ENCODE data around the gene CMTM8. TPM values are rescaled to one million over a fixed set of nuclear protein-coding genes. Genes with fewer than 3 reads are reported as not detected.

The CMTM8 gene
- total and polyA plus RNA-seq, 7 donors = 0.49 to 7.9 (median 4.3) TPM; not detected in 1

GRCh38 chr3:32316319-32316718, 77.8 kb downstream of the CMTM8 start:
- no peak overlapping the region for H3K4me3 ChIP-seq
- H3K27ac ChIP-seq = no peak overlapping the region
- 81% methylated on average over 2 of the region's 2 CpGs for WGBS, 2 donors
- no peaks in the 10 kb centered on the region for H3K9me3 ChIP-seq
- H3K36me3 ChIP-seq = no peaks in the 10 kb centered on the region
- H3K4me1 ChIP-seq = no peaks in the 10 kb centered on the region
- DNase-seq = no peak
- no peaks in the 10 kb centered on the region for H3K27me3 ChIP-seq
- intact Hi-C loops (cut with DNase I) = no loop called here
- TF ChIP-seq POLR2A (IDR thresholded peaks at IDR 0.05) (no peak), POLR2AphosphoS5 (IDR thresholded peaks at IDR 0.05) (no peak), EP300 (IDR thresholded peaks at IDR 0.05) (no peak)
- TF ChIP-seq, protein P1, sequence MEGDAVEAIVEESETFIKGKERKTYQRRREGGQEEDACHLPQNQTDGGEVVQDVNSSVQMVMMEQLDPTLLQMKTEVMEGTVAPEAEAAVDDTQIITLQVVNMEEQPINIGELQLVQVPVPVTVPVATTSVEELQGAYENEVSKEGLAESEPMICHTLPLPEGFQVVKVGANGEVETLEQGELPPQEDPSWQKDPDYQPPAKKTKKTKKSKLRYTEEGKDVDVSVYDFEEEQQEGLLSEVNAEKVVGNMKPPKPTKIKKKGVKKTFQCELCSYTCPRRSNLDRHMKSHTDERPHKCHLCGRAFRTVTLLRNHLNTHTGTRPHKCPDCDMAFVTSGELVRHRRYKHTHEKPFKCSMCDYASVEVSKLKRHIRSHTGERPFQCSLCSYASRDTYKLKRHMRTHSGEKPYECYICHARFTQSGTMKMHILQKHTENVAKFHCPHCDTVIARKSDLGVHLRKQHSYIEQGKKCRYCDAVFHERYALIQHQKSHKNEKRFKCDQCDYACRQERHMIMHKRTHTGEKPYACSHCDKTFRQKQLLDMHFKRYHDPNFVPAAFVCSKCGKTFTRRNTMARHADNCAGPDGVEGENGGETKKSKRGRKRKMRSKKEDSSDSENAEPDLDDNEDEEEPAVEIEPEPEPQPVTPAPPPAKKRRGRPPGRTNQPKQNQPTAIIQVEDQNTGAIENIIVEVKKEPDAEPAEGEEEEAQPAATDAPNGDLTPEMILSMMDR (IDR thresholded peaks at IDR 0.05) = no peak

- WGBS, 2 donors = 62 to 63% methylated on average over 2 of the region's 2 CpGs
- DNase-seq = no peak
- Histone ChIP-seq H3K27ac (no peak overlapping the region), H3K9me3 (no peaks in the 10 kb centered on the region), H3K27me3 (no peaks in the 10 kb centered on the region), H3K4me1 (no peaks in the 10 kb centered on the region), H3K4me3 (no peak overlapping the region), H3K36me3 (no peaks in the 10 kb centered on the region)
- intact Hi-C loops (cut with DNase I) = no loop called here
- no peak for TF ChIP-seq EP300 (IDR thresholded peaks at IDR 0.05)
- TF ChIP-seq, protein P1 (IDR thresholded peaks at IDR 0.05) = no peak
- no peak for TF ChIP-seq POLR2A (IDR thresholded peaks at IDR 0.05)
- no peak for TF ChIP-seq POLR2AphosphoS5 (IDR thresholded peaks at IDR 0.05)
Observed at GRCh38 chr3:32316976-32317375, 78.5 kb downstream of the CMTM8 start.

- H3K9me3 ChIP-seq = no peaks in the 10 kb centered on the region
- no peak overlapping the region for H3K27ac ChIP-seq
- no peak for DNase-seq
- WGBS, 2 donors = 95 to 96% methylated on average over 2 of the region's 2 CpGs
- TF ChIP-seq POLR2AphosphoS5 (IDR thresholded peaks at IDR 0.05) = no peak
- no peak for TF ChIP-seq EP300 (IDR thresholded peaks at IDR 0.05)
- no peak for TF ChIP-seq POLR2A (IDR thresholded peaks at IDR 0.05)
- TF ChIP-seq, protein P1 (IDR thresholded peaks at IDR 0.05) = no peak
- no peaks in the 10 kb centered on the region for H3K27me3 ChIP-seq
- H3K4me1 ChIP-seq = no peaks in the 10 kb centered on the region
- H3K36me3 ChIP-seq = no peaks in the 10 kb centered on the region
- intact Hi-C loops (cut with DNase I) = no loop called here
- H3K4me3 ChIP-seq = no peak overlapping the region
Observed at GRCh38 chr3:32319607-32320006, 81.1 kb downstream of the CMTM8 start.

DNA sequence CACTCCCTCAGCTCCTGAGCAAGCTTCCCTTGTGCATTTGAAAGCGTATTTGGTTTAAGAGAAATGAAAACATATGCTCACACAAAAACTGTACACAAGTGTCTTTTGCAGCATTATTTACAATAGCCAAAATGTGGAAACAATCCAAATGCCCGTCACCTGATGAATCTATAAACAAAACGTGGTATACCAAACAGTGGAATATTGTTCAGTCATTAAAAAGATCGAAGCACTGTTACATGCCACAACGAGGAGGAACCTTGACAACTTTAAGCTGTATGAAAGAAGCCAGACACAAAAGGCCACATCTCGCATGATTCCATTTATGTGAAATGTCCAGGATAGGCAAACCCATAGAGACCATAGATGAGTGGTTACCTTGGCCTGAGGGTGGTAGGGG, 81.6 kb downstream of the CMTM8 start:
- intact Hi-C loops (cut with DNase I) = no loop called here
- TF ChIP-seq, protein P1 (IDR thresholded peaks at IDR 0.05) = no peak
- TF ChIP-seq EP300 (IDR thresholded peaks at IDR 0.05) (no peak), POLR2A (IDR thresholded peaks at IDR 0.05) (no peak), POLR2AphosphoS5 (IDR thresholded peaks at IDR 0.05) (no peak)
- H3K4me3 ChIP-seq = no peak overlapping the region
- 84 to 90% methylated on average over 6 of the region's 6 CpGs for WGBS, 2 donors
- no peaks in the 10 kb centered on the region for H3K4me1 ChIP-seq
- no peaks in the 10 kb centered on the region for H3K36me3 ChIP-seq
- H3K9me3 ChIP-seq = no peaks in the 10 kb centered on the region
- no peak for DNase-seq
- no peak overlapping the region for H3K27ac ChIP-seq
- H3K27me3 ChIP-seq = no peaks in the 10 kb centered on the region

DNA sequence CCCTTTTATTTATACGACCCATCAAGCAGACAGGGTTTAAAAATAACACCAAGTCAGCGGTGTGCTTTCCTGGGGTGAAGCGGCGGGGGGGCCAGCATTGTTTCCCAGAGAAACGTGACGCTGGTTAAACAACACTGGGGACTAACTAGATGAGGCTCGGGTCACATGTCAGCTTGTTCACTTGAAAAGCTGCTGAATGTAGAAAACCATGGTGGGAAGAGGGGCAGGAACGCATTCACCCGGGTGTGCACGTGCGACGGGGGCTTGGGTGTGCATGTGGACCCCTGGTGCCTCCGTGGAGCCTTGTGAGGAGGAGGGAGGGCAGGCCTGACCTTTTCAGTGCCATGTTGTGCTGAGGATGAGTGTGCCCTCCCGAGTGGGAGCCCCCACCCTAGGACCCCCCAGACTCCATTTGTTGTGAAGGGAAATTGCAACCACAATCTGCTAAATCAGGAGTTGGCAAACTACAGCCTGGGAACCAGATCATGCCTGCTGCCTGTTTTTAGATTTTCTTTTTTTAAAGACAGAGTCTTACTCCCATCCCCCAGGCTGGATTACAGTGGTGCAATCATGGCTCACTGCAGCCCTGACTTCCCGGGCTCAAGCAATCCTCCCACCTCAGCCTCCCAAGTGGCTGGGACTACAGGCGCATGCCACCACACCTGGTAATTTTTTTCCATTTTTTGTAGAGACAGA, 82.8 kb downstream of the CMTM8 start:
- Histone ChIP-seq H3K4me3 (no peak overlapping the region), H3K36me3 (no peaks in the 10 kb centered on the region), H3K27me3 (no peaks in the 10 kb centered on the region), H3K4me1 (no peaks in the 10 kb centered on the region), H3K27ac (no peak overlapping the region), H3K9me3 (no peaks in the 10 kb centered on the region)
- TF ChIP-seq POLR2AphosphoS5 (IDR thresholded peaks at IDR 0.05) (no peak), EP300 (IDR thresholded peaks at IDR 0.05) (no peak), POLR2A (IDR thresholded peaks at IDR 0.05) (no peak)
- TF ChIP-seq, protein P1 (IDR thresholded peaks at IDR 0.05) = no peak
- no peak for DNase-seq
- intact Hi-C loops (cut with DNase I) = no loop called here
- WGBS, 2 donors = 53 to 89% methylated on average over 16 of the region's 16 CpGs

Measured in sigmoid colon (tissue), 7 donors.